ENCODE data around the gene LRRK1. TPM values are rescaled to one million over a fixed set of nuclear protein-coding genes. Genes with fewer than 3 reads are reported as not detected.
A peak's percentile ranks its signal among the peaks of the same experiment; 100 is the strongest.

The LRRK1 gene
- total and polyA plus RNA-seq, 2 of the 13 experiments (the other 11 are each of a cell fraction or from before 2014, with no cell fraction given), result 0.13 to 1.2 TPM

DNA sequence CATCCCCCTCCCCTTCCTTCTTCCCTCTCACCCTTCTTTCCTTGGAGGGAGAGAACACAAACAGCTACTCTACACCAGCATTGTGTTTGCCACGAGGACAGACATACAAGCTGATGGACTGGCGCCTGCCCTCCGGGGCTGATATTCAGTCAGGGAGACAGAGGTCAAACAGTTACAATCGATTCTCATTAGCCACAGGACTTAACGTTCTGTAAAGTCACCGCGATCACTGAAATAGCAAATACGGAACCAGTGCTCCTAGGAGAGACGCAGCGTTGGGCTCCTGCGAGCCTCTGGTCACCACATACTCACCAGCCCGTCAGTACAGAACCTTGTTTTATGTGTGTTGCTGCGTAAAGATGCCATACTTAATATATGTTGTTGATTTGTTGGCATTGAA, 108.8 kb downstream of the LRRK1 start (continued):
- TF ChIP-seq, protein P1, sequence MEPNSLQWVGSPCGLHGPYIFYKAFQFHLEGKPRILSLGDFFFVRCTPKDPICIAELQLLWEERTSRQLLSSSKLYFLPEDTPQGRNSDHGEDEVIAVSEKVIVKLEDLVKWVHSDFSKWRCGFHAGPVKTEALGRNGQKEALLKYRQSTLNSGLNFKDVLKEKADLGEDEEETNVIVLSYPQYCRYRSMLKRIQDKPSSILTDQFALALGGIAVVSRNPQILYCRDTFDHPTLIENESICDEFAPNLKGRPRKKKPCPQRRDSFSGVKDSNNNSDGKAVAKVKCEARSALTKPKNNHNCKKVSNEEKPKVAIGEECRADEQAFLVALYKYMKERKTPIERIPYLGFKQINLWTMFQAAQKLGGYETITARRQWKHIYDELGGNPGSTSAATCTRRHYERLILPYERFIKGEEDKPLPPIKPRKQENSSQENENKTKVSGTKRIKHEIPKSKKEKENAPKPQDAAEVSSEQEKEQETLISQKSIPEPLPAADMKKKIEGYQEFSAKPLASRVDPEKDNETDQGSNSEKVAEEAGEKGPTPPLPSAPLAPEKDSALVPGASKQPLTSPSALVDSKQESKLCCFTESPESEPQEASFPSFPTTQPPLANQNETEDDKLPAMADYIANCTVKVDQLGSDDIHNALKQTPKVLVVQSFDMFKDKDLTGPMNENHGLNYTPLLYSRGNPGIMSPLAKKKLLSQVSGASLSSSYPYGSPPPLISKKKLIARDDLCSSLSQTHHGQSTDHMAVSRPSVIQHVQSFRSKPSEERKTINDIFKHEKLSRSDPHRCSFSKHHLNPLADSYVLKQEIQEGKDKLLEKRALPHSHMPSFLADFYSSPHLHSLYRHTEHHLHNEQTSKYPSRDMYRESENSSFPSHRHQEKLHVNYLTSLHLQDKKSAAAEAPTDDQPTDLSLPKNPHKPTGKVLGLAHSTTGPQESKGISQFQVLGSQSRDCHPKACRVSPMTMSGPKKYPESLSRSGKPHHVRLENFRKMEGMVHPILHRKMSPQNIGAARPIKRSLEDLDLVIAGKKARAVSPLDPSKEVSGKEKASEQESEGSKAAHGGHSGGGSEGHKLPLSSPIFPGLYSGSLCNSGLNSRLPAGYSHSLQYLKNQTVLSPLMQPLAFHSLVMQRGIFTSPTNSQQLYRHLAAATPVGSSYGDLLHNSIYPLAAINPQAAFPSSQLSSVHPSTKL (CRISPR knock-in tag; IDR thresholded peaks at IDR 0.05), result no peak
- TF ChIP-seq MYNN (CRISPR knock-in tag; IDR thresholded peaks at IDR 0.05; ENCODE audit: low read depth) (no peak), KDM6A (CRISPR knock-in tag; IDR thresholded peaks at IDR 0.05; ENCODE audit: low read depth) (no peak), IRX3 (CRISPR knock-in tag; IDR thresholded peaks at IDR 0.05; ENCODE audit: borderline replicate concordance, low read depth) (no peak), ZNF737 (CRISPR knock-in tag; IDR thresholded peaks at IDR 0.05; ENCODE audit: borderline replicate concordance) (no peak), KDM5B (CRISPR knock-in tag; IDR thresholded peaks at IDR 0.05; ENCODE audit: borderline replicate concordance) (no peak), ADNP (CRISPR knock-in tag; IDR thresholded peaks at IDR 0.05) (no peak), ZNF782 (CRISPR knock-in tag; IDR thresholded peaks at IDR 0.05; ENCODE audit: borderline replicate concordance) (no peak)
- TF ChIP-seq, protein P2, sequence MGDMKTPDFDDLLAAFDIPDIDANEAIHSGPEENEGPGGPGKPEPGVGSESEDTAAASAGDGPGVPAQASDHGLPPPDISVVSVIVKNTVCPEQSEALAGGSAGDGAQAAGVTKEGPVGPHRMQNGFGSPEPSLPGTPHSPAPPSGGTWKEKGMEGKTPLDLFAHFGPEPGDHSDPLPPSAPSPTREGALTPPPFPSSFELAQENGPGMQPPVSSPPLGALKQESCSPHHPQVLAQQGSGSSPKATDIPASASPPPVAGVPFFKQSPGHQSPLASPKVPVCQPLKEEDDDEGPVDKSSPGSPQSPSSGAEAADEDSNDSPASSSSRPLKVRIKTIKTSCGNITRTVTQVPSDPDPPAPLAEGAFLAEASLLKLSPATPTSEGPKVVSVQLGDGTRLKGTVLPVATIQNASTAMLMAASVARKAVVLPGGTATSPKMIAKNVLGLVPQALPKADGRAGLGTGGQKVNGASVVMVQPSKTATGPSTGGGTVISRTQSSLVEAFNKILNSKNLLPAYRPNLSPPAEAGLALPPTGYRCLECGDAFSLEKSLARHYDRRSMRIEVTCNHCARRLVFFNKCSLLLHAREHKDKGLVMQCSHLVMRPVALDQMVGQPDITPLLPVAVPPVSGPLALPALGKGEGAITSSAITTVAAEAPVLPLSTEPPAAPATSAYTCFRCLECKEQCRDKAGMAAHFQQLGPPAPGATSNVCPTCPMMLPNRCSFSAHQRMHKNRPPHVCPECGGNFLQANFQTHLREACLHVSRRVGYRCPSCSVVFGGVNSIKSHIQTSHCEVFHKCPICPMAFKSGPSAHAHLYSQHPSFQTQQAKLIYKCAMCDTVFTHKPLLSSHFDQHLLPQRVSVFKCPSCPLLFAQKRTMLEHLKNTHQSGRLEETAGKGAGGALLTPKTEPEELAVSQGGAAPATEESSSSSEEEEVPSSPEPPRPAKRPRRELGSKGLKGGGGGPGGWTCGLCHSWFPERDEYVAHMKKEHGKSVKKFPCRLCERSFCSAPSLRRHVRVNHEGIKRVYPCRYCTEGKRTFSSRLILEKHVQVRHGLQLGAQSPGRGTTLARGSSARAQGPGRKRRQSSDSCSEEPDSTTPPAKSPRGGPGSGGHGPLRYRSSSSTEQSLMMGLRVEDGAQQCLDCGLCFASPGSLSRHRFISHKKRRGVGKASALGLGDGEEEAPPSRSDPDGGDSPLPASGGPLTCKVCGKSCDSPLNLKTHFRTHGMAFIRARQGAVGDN (CRISPR knock-in tag; IDR thresholded peaks at IDR 0.05), result peak; percentile 36; the same call in 1 of the 2 replicates
